ENCODE measurements around the gene ZNF146.
"Not testable (repeated sequence)": the region's sequence is repeated elsewhere in the genome, so short reads cannot be mapped to it uniquely, and the experiment has no call there.

ZNF146 gene

DNA sequence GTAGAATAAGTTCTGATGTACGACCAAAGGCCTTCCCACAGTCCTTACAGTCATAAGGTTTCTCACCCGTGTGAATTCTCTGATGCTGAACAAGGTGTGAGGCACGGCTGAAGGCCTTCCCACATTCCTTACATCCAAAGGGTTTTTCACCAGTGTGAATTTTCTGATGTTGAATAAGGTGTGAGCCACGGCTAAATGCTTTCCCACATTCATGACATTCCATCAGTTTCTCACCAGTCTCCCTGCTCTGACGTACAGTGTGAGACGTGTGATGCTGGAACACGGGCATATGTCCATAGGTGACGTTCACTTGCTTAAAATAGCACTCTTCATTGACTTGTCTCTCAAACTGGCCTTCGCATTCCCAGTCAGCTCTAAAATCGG lies 31.7 kb upstream of the ZNF146 start:
- DNase-seq (ENCODE audit: low read depth, low spot score): no peak
- CTCF ChIA-PET: interaction anchor here (0.8 to 6.9 kb wide), 2 partner anchors 14 to 55 kb away, joined by 4 to 46 read pairs; no protein-coding TSS in a partner anchor
- TF ChIP-seq, protein P1, sequence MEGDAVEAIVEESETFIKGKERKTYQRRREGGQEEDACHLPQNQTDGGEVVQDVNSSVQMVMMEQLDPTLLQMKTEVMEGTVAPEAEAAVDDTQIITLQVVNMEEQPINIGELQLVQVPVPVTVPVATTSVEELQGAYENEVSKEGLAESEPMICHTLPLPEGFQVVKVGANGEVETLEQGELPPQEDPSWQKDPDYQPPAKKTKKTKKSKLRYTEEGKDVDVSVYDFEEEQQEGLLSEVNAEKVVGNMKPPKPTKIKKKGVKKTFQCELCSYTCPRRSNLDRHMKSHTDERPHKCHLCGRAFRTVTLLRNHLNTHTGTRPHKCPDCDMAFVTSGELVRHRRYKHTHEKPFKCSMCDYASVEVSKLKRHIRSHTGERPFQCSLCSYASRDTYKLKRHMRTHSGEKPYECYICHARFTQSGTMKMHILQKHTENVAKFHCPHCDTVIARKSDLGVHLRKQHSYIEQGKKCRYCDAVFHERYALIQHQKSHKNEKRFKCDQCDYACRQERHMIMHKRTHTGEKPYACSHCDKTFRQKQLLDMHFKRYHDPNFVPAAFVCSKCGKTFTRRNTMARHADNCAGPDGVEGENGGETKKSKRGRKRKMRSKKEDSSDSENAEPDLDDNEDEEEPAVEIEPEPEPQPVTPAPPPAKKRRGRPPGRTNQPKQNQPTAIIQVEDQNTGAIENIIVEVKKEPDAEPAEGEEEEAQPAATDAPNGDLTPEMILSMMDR (IDR thresholded peaks at IDR 0.05; ENCODE audit: insufficient read depth, low read length, missing control alignments): no peak
- no peak overlapping the region for H3K4me3 ChIP-seq (ENCODE audit: low read depth, low read length)
- POLR2A ChIA-PET: interaction anchor here (0.6 to 1.0 kb wide), 2 partner anchors 13 to 55 kb away, joined by 3 to 4 read pairs; no protein-coding TSS in a partner anchor

DNA sequence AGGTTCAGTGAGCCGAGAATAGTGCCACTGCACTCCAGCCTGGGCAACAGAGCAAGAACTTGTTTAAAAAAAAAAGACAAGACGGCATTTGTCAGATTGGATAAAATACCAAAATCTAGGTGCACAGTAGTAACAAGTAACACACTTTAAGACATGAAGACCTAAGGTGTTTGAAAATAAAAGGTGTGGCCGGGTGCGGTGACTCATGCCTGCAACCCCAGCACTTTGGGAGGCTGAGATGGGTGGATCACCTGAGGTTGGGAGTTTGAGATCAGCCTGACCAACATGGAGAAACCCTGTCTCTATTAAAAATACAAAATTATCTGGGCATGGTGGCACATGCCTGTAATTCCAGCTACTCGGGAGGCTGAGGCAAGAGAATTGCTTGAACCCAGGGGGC lies 28.2 kb upstream of the ZNF146 start:
- CTCF ChIA-PET: interaction anchor here (0.7 kb wide), 1 partner anchor 638 kb away, joined by 3 read pairs; no protein-coding TSS in a partner anchor
- POLR2A ChIA-PET: not testable (repeated sequence)

DNA sequence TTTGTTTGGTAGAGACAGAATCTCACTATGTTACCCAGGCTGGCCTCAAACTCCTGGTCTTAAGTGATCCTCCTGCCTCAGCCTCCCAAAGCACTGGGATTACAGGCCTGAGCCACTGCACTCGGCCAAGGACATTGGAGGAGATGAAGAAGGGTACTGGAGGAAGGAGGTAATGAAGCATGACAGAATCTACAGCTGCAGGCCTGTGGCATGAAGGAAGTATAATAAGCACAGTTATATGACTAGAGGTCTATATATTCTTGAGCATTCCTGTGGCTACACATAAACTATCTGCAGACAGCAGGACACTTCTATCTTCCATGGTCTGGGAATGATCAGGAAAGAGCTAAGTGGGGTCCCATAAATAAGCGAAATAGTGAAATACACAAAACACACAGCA lies 18.7 kb upstream of the ZNF146 start:
- TF ChIP-seq, protein P1 (IDR thresholded peaks at IDR 0.05; ENCODE audit: insufficient read depth, low read length, missing control alignments): no peak
- DNase-seq (ENCODE audit: low read depth, low spot score): no peak
- ChIA-PET POLR2A (interaction anchor here (1.1 kb wide), 1 partner anchor 14 kb away, joined by 4 read pairs; no protein-coding TSS in a partner anchor), CTCF (interaction anchor here (1.3 kb wide), 1 partner anchor 296 kb away, joined by 3 read pairs; no protein-coding TSS in a partner anchor)
- no peak overlapping the region for H3K4me3 ChIP-seq (ENCODE audit: low read depth, low read length)

More for the DNA sequence above, 28.2 kb upstream of the ZNF146 start:
- not testable (repeated sequence) for DNase-seq (ENCODE audit: low read depth, low spot score); H3K4me3 ChIP-seq (ENCODE audit: low read depth, low read length)

DNA sequence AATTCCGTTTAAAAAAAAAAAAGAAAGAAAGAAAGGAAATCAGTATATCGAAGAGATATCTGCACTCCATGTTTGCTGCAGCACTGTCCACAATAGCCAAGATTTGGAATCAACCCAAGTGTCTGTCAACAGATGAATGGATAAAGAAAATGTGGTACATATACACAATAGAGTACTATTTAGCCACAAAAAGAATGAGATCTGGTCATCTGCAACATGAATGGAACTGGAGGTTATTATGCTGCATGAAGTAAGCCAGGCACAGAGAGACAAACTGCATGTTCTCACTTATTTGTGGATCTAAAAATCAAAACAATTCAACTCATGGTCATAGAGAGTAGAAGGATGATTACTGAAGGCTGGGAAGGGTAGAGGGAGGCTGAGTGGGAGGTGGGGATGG lies 16.8 kb upstream of the ZNF146 start:
- CTCF ChIA-PET: no interaction called here

DNA sequence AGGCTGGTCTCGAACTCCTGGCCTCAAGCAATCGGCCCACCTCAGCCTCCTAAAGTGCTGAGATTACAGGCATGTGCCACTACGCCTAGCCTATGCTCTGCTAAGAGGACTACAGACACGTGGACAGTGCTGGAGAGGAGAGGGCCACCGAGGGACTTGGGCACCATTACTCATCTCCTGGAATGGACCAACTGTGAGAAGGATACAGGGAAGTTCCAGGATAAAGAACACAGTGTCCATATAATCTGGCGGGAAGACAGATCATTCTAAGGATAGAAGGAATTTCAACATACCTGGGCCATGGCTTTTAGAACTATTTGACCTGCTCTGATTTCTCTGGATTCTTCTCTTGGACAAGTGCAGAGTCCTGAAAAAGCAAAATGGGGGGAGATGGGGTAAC lies 13.2 kb upstream of the ZNF146 start:
- ChIA-PET POLR2A (no interaction called here), CTCF (no interaction called here)
- H3K4me3 ChIP-seq (ENCODE audit: low read depth, low read length): no peak overlapping the region
- DNase-seq (ENCODE audit: low read depth, low spot score): no peak
- TF ChIP-seq, protein P1 (IDR thresholded peaks at IDR 0.05; ENCODE audit: insufficient read depth, low read length, missing control alignments): no peak

More for the DNA sequence above, 16.8 kb upstream of the ZNF146 start:
- no peak overlapping the region for H3K4me3 ChIP-seq (ENCODE audit: low read depth, low read length)
- TF ChIP-seq, protein P1 (IDR thresholded peaks at IDR 0.05; ENCODE audit: insufficient read depth, low read length, missing control alignments): no peak
- POLR2A ChIA-PET: no interaction called here
- no peak for DNase-seq (ENCODE audit: low read depth, low spot score)

DNA sequence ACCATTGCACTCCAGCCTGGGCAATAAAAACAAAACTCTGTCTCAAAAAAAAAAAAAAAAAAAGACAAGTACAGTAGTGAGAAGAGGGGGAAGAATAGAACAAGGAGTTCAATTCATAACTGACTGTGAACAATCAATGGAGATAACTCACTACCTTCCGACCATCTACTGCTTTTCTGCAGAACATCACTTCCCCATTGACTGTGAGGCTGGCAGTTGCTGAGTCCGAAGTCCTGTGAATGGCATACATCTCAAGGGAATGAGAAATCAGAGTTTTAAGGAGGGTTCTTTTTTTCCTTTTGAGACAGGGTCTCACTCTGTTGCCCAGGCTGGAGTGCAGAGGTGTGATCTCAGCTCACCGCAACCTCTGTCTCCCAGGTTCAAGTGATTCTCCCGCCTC lies 11.6 kb upstream of the ZNF146 start:
- TF ChIP-seq, protein P1 (IDR thresholded peaks at IDR 0.05; ENCODE audit: insufficient read depth, low read length, missing control alignments): no peak
- no peak for DNase-seq (ENCODE audit: low read depth, low spot score)
- CTCF ChIA-PET: no interaction called here
- no peak overlapping the region for H3K4me3 ChIP-seq (ENCODE audit: low read depth, low read length)
- POLR2A ChIA-PET: no interaction called here

DNA sequence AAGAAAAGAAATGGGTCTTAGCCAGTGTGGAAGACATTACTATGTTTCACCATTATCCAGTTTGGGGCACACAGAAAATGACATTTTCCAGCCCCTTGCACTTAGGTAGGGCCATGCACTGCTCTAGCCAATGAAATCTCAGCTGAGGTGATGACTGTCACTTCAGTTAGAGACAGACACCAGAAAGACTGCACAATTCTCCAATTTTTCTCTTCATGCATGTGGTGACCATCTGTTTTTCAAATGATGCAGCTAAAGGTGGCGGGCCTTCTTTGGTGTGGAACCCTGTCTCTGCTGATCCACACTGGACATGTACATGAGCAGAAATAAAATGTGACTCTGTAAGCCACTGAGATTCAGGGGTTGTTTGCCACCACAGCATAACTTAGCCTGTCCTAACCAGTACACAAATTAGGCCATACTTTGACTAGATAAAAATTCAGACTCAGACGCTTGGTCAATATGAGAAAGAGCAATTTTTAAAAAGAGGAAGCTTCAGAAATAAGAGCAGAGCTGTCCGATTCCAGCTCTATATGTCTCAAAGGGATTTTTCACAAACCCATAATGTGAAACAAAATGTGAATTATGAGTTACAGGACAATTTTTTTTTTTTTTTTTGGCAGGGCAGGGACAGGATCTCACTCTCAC lies 7.2 kb upstream of the ZNF146 start:
- ChIA-PET CTCF (no interaction called here), POLR2A (interaction anchor here (0.6 kb wide), 2 partner anchors 22 to 1183 kb away, joined by 3 read pairs; no protein-coding TSS in a partner anchor)
- no peak overlapping the region for H3K4me3 ChIP-seq (ENCODE audit: low read depth, low read length)
- TF ChIP-seq, protein P1 (IDR thresholded peaks at IDR 0.05; ENCODE audit: insufficient read depth, low read length, missing control alignments): no peak
- no peak for DNase-seq (ENCODE audit: low read depth, low spot score)

Data from AG04449 (cell line).